ENCODE results near the gene DDX27.

DDX27 gene

DNA sequence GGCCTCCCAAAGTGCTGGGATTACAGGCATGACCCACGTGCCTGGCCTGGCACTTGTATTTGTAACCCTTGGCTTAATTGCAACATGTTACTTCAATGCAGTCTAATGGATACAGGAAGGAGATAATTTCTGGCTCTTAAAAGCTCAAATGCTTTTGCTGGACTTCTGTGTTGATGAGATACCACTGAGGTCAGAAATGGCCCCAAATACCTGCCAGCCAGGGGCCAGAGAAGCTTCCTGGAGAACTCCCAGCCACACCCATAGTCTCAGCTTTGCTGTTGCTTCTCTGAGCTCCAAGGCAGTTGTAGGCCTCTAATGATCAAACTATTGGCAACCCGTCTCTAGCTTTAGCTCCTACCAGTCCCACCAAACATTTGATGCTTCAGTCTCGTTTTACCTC lies 72.8 kb downstream of the DDX27 start:
- no peak for DNase-seq

DNA sequence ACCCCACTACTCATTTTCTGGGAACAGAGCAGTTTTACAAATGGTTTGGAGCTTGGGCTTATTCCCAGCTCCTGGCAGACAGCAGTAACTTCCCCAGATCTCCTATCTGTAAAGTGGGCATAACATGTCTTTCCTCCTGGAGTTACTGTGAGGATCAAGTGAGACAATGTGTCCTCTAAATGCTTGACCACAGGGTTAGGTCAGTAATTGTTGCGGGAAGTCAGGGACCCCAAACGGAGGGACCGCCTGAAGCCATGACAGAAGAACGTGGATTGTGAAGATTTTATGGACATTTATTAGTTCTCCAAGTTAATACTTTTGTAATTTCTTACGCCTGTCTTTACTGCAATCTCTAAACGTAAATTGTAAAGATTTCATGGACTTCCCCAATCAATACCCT lies 73.9 kb downstream of the DDX27 start:
- DNase-seq, result no peak

All from activated T-cell treated with anti-CD3 and anti-CD28 coated beads, Interleukin-2, amount 50 U/mL, for 1 hour (primary cell).